ENCODE results near the gene PLCH1.
"Not testable (repeated sequence)": the region's sequence is repeated elsewhere in the genome, so short reads cannot be mapped to it uniquely, and the experiment has no call there.

The PLCH1 gene

DNA sequence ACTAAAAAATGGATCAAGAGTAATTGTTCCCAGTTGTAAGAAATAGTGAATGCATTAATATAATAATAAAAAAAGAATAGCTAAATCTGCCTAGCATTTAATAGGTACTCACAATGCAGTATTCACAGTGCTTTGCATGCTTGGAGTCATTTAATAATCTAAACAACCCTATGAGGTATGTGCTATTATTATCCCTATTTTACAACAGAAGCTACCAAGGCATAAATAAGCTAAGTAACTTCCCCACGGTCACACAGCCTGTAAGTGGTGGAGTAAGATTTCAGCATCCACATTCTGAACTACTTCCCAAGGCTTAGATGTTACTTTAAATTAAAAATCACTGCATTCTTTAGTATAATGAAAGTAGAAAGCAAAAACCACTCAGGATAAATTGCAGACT, 102.9 kb downstream of the PLCH1 start:
- no peak for DNase-seq (ENCODE audit: low read depth)
- H3K4me3 ChIP-seq (ENCODE audit: low read depth, low read length) = no peak overlapping the region
- TF ChIP-seq, protein P1, sequence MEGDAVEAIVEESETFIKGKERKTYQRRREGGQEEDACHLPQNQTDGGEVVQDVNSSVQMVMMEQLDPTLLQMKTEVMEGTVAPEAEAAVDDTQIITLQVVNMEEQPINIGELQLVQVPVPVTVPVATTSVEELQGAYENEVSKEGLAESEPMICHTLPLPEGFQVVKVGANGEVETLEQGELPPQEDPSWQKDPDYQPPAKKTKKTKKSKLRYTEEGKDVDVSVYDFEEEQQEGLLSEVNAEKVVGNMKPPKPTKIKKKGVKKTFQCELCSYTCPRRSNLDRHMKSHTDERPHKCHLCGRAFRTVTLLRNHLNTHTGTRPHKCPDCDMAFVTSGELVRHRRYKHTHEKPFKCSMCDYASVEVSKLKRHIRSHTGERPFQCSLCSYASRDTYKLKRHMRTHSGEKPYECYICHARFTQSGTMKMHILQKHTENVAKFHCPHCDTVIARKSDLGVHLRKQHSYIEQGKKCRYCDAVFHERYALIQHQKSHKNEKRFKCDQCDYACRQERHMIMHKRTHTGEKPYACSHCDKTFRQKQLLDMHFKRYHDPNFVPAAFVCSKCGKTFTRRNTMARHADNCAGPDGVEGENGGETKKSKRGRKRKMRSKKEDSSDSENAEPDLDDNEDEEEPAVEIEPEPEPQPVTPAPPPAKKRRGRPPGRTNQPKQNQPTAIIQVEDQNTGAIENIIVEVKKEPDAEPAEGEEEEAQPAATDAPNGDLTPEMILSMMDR (IDR thresholded peaks at IDR 0.05; ENCODE audit: control insufficient read depth, extremely low read depth, insufficient read depth) = no peak

DNA sequence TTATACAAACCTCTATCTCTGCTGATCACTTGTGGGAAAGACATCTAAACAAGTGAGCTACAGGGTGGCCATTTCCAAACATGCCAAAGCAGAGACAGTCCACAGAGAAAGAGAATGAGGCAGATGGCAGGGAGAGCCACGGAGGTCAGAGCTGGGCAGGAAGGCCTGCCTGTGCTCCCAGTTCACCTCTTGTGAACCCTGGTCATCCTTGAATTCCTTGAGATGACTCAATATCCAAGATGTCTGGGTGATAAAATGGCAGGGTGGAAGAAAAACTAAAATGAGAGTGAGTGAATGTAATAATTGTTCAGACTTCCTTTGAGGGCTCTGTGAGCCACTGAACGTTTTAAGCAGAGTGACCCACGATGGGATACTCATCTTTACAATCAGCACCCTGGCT, 104.8 kb downstream of the PLCH1 start:
- no peak overlapping the region for H3K4me3 ChIP-seq (ENCODE audit: low read depth, low read length)

DNA sequence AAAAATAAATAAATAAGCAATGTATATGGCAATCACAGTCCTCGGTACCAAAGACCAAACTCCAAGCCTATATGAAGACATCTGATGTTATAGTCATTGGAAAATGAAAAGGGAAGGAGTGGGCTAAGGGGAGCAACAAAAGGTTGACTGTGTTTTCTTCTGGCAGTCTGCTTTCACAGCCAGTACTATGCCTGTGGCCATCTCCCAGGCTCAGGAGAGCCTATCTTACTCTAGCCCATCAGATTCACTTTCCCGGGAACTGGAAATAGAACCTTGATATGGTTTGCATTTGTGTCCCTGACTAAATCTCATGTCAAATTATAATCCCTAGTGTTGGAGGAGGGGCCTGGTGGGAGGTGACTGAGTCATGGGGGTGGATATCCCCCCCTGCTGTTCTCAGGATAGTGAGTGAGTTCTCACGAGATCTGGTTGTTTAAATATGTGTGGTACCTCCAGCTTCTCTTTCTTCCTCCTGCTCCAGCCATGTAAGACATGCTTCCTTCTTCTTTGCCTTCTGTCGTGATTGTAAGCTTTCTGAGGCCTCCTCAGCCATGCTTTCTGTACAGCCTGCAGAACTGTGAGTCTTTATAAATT, 105.3 kb downstream of the PLCH1 start:
- H3K4me3 ChIP-seq (ENCODE audit: low read depth, low read length) = no peak overlapping the region
- TF ChIP-seq, protein P1 (IDR thresholded peaks at IDR 0.05; ENCODE audit: control insufficient read depth, extremely low read depth, insufficient read depth) = no peak
- no peak for DNase-seq (ENCODE audit: low read depth)

More for the DNA sequence above, 104.8 kb downstream of the PLCH1 start:
- no peak for DNase-seq (ENCODE audit: low read depth)
- TF ChIP-seq, protein P1 (IDR thresholded peaks at IDR 0.05; ENCODE audit: control insufficient read depth, extremely low read depth, insufficient read depth) = no peak

DNA sequence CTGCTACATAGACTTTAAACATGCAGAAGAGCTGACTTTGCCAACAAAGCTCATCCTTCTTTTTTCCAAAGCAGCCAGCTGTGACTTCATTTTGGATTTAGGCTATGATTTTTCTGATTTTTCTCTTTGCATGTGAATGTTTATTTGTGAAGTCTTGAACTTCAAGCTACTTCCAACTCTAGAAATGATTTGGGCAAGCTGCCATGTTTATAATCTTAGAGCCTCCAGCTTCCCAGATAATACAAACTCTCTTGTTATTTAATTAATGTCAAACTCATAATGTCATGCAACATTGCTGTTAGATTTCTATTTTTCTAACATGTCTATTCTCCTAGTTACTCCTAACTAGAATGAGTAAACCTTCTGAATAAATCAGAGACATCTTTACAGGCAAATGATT, 106.4 kb downstream of the PLCH1 start:
- not testable (repeated sequence) for DNase-seq (ENCODE audit: low read depth); H3K4me3 ChIP-seq (ENCODE audit: low read depth, low read length)

DNA sequence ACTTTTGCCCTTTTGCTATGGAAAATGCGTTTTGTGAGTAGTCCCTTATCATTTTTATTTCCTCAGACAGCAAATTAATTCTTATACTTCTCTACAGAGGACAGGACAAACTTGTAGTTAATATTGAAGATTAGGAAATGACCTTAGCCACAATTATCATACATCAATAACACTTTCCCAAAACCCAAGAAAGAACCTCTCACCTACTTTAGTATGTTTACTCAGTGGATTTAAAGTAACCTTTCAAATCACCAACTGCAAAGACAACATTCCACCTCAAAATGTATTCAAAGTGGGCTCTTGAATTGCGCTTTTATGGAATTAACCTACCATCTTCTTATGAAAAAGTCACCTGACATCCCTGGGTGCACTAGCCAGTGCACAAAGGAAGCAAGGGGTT, 107.3 kb downstream of the PLCH1 start:
- no peak for DNase-seq (ENCODE audit: low read depth)
- TF ChIP-seq, protein P1 (IDR thresholded peaks at IDR 0.05; ENCODE audit: control insufficient read depth, extremely low read depth, insufficient read depth) = no peak

DNA sequence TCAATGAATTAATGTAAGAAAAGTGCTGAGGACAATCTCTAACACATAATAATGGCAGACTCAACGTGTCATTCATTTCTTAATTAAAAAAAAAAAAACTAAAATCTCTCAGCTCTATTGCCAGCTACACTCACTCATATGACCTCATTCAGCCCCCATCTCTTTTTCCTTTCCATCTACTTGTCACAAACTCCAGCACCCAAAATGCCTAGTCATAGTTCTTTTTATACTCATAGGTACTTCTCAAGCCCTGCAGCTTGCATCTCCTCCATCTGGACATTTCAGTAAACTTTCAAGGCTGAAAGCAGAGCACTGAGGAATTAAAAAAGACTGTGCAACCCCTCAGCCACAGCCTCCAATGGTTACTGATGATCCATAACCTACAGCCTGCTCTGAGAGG, 109.8 kb downstream of the PLCH1 start:
- no peak overlapping the region for H3K4me3 ChIP-seq (ENCODE audit: low read depth, low read length)
- no peak for DNase-seq (ENCODE audit: low read depth)
- TF ChIP-seq, protein P1 (IDR thresholded peaks at IDR 0.05; ENCODE audit: control insufficient read depth, extremely low read depth, insufficient read depth) = no peak

More for the DNA sequence above, 107.3 kb downstream of the PLCH1 start:
- no peak overlapping the region for H3K4me3 ChIP-seq (ENCODE audit: low read depth, low read length)

DNA sequence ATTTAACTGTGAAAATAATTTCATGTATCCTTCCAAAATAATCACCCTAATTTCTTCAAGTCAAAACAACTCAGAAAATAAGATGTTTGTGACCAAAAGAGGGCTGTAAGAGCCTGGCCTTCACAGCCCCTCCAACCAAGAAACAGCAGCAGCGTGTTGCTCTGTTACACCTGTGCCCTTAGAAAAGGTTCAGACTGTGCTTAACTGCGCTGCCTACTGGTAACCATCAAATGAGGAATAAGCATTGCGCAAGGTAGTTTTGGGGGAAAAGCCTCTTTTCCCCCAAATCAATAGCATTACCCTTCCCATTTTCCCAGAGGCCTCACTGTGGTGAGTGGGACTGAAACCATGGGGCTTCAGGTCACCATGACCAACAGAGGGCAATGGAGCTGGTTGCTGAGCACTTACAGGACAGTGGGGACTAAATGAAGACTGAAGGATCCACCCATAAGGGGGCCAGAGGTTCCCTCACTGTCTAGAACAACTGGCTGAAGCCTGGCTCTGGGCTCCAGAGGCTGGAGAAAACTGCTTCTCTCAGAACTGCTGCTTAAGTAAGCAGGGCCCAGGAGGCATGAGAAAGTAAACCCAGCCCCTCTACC, 110.7 kb downstream of the PLCH1 start:
- TF ChIP-seq, protein P1 (IDR thresholded peaks at IDR 0.05; ENCODE audit: control insufficient read depth, extremely low read depth, insufficient read depth) = no peak
- H3K4me3 ChIP-seq (ENCODE audit: low read depth, low read length) = no peak overlapping the region
- DNase-seq (ENCODE audit: low read depth) = no peak
